ENCODE results near the gene NUP62.

The NUP62 gene

GRCh38 chr19:49880162-49880869 lies 49.0 kb downstream of the NUP62 start:
- no peak for DNase-seq (ENCODE audit: low spot score)

- no peak for DNase-seq (ENCODE audit: low spot score)
Measured at GRCh38 chr19:49879243-49879963, 49.9 kb downstream of the NUP62 start.

DNA sequence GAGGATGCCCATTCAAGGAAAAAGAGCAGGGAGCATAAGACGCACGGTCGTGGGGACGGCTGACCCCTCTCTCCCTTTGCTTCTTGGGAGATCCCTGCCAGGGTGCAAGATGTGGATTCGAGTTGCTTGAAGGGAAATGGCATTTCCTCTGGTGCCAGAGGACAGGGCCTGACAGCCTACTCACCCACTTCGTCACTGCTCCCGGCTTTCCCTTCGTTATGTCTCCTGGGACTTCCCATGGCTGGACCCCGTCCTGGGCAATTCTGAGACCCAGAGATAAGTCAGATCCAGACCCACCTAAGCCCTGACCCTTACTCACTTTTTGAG lies 50.6 kb downstream of the NUP62 start:
- DNase-seq (ENCODE audit: low spot score): no peak

- DNase-seq (ENCODE audit: low spot score): peak; percentile 98
Measured at GRCh38 chr19:49877879-49878743, 51.2 kb downstream of the NUP62 start.

- DNase-seq (ENCODE audit: low spot score): peak; percentile 100
Measured at GRCh38 chr19:49877020-49877878, 52.1 kb downstream of the NUP62 start, which contains the start of the genes AKT1S1 and TBC1D17. Gene AKT1S1, minus strand, starts transcription at chr19:49877355. Its CDS starts 4,060 bp downstream, at chr19:49873295. Gene TBC1D17, plus strand, starts transcription at chr19:49877702. Its CDS starts 22 bp downstream, at chr19:49877724.

DNA sequence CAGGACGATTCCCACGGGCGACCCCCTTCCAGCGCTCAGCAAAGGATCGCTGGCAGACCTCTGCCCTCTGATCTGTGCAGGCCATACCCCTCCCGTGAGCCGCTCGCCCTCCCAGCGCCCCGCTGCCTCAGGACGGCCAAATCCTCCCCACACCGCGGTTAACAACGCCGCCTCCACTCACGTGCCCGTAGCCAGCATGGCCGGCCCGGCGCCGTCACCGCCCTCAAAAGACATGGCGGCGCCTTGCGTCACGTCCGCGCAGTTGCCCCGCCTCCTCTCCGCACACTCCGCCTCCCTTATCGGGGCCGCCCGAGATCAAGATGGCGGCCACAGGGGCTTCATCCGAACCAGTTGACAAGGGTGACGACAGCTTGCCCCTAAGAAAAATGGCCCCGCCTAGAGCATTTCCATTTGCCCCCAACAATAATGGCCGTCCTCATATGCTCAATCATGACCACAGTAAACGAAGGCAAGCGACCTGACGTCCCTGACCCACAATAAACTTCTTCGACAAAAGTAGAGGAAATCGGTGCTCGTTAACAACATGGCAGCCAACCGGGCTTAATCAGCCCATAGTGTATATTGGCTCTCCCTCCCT lies 52.8 kb downstream of the NUP62 start:
- DNase-seq (ENCODE audit: low spot score): peak; percentile 82

DNA sequence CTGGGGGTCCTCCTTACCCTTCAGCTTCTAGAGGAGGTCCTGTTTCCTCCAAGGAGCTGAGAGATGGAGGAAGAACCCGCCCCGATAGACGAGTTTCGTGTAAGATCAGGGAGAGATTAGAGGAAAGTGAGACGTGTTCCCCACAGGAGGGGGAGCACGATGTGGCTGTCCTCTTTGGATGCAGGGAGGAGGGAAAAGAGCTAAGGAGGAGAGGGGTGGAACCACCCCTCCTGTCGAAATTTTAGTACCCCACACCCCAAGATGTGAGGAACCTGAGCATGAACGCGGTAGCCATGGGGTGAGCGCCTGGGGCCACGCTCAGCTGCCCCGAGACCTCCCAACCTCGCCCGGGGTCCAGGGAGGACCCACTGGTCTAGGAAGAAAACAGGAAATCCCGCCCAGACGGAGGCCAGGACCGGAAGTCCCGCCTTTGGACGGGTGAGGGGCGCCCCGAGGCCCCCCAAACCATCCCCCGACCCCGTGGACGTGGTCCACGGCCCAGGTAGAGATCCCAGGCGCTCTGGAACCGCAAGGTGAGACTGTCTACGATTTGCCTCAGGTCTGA lies 53.4 kb downstream of the NUP62 start:
- DNase-seq (ENCODE audit: low spot score): peak; percentile 53

GRCh38 chr19:49875177-49875576 lies 54.1 kb downstream of the NUP62 start:
- no peak for DNase-seq (ENCODE audit: low spot score)

GRCh38 chr19:49874503-49875157 lies 54.7 kb downstream of the NUP62 start:
- no peak for DNase-seq (ENCODE audit: low spot score)

DNA sequence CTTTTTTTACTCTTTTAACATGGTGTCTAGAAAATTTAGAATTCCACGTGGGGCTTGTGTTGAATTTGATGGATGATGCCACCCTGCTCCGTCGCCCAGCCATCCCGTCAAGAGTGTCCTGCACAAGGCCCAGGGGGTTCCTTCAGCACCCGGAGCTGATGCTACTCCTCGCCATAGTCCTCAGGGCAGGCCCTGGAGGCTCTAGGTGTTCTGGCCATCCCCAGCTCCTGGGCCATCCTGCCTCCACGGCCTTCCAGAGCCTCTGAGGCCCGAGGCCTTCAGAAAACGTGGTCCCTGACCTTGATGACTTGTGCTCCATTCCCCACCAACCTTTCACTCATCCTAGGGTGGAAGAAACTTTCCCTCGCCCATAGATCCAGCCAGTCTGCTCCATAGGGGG lies 55.5 kb downstream of the NUP62 start:
- no peak for DNase-seq (ENCODE audit: low spot score)

DNA sequence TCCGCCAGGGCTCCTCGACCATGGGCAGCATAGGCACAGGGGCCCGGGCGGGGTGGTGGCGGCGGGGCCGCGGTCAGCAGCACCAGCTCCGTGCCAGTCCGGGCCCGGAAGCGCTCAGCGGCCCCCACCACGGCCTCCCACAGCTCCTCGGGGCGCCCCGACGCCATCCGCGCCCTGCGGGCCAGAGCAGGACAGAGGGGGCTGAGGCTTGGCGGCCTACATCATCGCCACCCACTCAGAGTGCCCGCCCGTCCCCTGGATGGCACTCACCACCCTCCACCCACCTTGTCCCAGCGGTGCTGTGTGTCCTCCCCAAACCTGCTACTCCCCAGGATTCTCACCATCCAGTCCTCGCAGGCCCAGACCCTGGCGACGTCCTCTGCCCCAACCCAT lies 56.2 kb downstream of the NUP62 start:
- DNase-seq (ENCODE audit: low spot score): no peak

DNA sequence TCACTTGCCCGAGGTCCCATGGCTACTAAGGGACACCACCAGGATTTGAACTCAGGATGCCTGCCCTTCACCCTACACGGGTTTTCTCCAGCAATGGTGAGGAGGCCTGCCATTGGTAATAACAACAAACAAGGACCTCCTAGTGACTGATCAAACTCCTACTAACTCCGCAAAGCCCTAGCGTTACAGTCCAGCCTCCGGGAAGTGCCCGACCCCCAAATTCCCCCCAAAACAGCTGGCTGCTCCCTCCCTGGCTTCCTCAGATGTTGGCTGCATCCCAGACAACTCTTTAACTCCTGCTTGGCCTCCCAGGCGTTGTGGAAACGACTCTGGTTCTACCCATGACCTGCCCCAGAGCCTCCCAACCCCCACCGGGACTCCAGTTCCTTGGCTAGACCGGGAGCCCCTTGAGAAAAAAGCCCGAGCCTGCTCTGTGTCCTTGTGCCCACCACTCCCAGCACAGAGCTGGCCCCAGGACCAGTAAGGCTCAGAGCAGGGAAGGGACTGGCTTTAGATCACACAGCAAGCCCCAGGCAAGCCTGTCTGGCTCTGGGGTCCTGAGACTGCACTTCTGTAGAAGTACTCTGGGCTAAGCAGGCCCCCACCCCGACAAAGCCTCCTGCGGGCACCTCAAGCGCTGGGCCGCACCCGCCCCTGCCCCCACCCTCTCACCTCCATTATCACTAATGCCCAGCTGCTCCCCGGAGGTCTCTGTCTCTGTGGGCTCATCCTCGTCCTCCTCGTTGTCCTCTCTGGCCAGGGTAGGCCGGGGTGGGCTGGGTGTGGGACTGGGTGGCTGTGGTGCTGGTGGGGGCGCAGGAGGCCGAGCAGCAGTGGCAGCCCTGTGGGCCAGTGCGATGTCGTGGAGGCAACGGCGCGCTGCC lies 56.8 kb downstream of the NUP62 start:
- DNase-seq (ENCODE audit: low spot score): no peak

- no peak for DNase-seq (ENCODE audit: low spot score)
Measured at GRCh38 chr19:49871349-49871985, 57.8 kb downstream of the NUP62 start.

GRCh38 chr19:49870309-49870901 lies 58.9 kb downstream of the NUP62 start:
- DNase-seq (ENCODE audit: low spot score): no peak

DNA sequence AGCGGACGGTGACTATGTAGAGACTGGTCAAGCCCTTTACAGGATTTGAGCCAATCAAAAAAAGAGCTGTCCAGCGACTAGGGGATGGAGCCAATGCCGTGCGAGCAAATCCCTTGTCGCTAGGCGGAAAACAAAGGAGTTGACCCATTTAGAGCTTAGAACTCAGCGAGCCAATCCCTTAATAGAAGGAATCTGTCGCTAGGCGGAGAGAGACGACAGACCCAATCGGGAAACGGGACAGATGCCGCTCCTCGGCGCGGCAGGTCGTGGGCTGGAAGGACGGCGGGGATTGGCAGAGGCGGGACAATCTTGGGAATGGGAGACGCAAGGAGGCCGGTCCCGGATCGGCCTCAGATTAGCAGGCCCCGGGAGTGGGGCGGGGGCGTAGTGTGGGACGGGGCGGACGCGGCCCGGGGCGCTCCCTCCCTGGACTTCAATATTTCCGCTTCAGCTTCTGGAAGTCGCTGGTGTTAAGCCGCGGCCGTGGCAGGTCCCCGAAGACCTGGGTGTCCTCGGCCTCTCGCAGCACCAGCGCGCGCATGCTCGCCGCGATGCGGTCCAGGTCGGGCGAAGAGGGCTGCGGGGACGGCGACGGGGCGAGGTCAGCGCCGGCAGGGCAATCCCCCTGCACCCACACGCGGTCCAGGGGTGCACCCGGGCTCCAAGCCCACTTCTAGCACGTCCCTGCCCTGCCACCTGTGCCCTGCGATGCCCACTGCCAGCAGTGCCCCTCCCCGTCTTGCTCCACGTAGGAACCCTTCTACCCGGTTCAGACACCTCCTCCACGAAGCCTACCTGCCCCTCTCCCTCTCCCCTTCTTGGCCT lies 59.6 kb downstream of the NUP62 start:
- peak; percentile 99 for DNase-seq (ENCODE audit: low spot score)

DNA sequence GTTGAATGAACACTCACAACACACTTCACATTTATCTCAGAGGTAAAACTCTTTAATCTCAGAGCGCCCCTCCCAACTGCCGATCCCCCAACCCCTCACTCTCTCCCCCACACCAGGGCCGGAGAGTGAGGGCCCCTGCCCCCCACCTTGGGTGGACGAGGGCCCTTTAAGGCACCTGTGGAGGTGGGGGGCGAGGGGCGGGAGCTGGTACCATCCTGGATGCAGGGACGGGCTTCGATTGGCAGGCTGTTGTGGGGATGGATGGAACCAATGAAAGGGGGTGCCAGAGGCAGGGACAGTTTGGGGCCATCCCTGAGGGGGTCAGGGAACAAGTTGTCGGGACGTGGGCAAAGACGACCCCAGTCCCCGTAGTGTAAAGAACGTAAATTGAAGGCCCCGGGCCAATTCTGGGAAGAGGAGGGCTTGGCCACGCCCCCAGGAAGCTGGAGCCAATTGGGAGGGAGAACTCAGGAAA lies 60.3 kb downstream of the NUP62 start:
- no peak for DNase-seq (ENCODE audit: low spot score)

Measured in hepatic stellate cell (primary cell).